Astrocyte (in vitro differentiated cells and primary cell): Measurements from ENCODE around the gene CSGALNACT2. TPM values are rescaled to one million over a fixed set of nuclear protein-coding genes. Genes with fewer than 3 reads are reported as not detected.

Experiments
- DNase-seq: peaks from one replicate; pipeline ENCODE4 v3.0.0-alpha.2; 2010; ENCODE audit warnings: low read depth
- FAIRE-seq: peaks from 2 replicates; lab custom pipeline; 2011; peaks lifted over from hg19 to GRCh38; lab: Jason Lieb, UNC
- H2AFZ ChIP-seq: 2 replicates; pipeline ENCODE4 v1.6.0; 2012; ENCODE audit warnings: low read depth, low read length, inconsistent platforms
- H3K27ac ChIP-seq: 2 replicates; pipeline ENCODE4 v1.5.1; 2011; ENCODE audit warnings: low read depth, low read length, inconsistent platforms
- H3K27me3 ChIP-seq: 2 replicates; pipeline ENCODE4 v1.6.0; 2011; ENCODE audit warnings: low read length, inconsistent platforms; ENCODE audit not compliant: insufficient read depth
- H3K36me3 ChIP-seq: 2 replicates; pipeline ENCODE4 v1.5.1; 2011; ENCODE audit warnings: low read length, inconsistent platforms; ENCODE audit not compliant: insufficient read depth
- H3K4me1 ChIP-seq: 2 replicates; pipeline ENCODE4 v1.5.1; 2011; ENCODE audit warnings: low read length, inconsistent platforms; ENCODE audit not compliant: insufficient read depth
- H3K4me2 ChIP-seq: 2 replicates; pipeline ENCODE4 v1.6.0; 2012; ENCODE audit warnings: low read length, inconsistent platforms
- H3K4me3 ChIP-seq: 2 replicates; pipeline ENCODE4 v1.5.1; 2011; ENCODE audit warnings: low read depth, mild to moderate bottlenecking, low read length, inconsistent platforms; ENCODE audit not compliant: insufficient read depth
- H3K79me2 ChIP-seq: 2 replicates; pipeline ENCODE4 v1.6.0; 2012; ENCODE audit warnings: mild to moderate bottlenecking, low read length, inconsistent platforms; ENCODE audit not compliant: insufficient read depth
- H3K9ac ChIP-seq: 2 replicates; pipeline ENCODE4 v1.6.0; 2012; ENCODE audit warnings: mild to moderate bottlenecking, low read length, inconsistent platforms
- H3K9me3 ChIP-seq: 2 replicates; pipeline ENCODE4 v1.5.1; 2012; ENCODE audit warnings: low read depth, mild to moderate bottlenecking, low read length, inconsistent platforms; ENCODE audit not compliant: insufficient read depth
- H4K20me1 ChIP-seq: 2 replicates; pipeline ENCODE4 v1.6.0; 2012; ENCODE audit warnings: low read length, inconsistent platforms; ENCODE audit not compliant: insufficient read depth
- H3K27ac Mint-ChIP-seq: one replicate; pipeline ENCODE4 v1.8.0; 2021; ENCODE audit warnings: mild to moderate bottlenecking, mixed read lengths; ENCODE audit not compliant: unreplicated experiment
- H3K27me3 Mint-ChIP-seq: one replicate; pipeline ENCODE4 v1.8.0; 2021; ENCODE audit warnings: low read depth, mixed read lengths; ENCODE audit not compliant: unreplicated experiment
- H3K36me3 Mint-ChIP-seq: one replicate; pipeline ENCODE4 v1.8.0; 2021; ENCODE audit warnings: low read depth, mixed read lengths; ENCODE audit not compliant: unreplicated experiment
- H3K4me1 Mint-ChIP-seq: one replicate; pipeline ENCODE4 v1.8.0; 2021; ENCODE audit warnings: low read depth, mixed read lengths; ENCODE audit not compliant: unreplicated experiment
- H3K4me3 Mint-ChIP-seq: one replicate; pipeline ENCODE4 v1.8.0; 2021; ENCODE audit warnings: mild to moderate bottlenecking, moderate library complexity, mixed read lengths; ENCODE audit not compliant: unreplicated experiment
- H3K9me3 Mint-ChIP-seq: one replicate; pipeline ENCODE4 v1.8.0; 2021; ENCODE audit warnings: mild to moderate bottlenecking, mixed read lengths; ENCODE audit not compliant: unreplicated experiment
- EZH2 ChIP-seq: IDR thresholded peaks from 2 replicates; pipeline ENCODE4 v1.6.1; 2012; ENCODE audit warnings: mild to moderate bottlenecking, low read length, inconsistent platforms; ENCODE audit not compliant: insufficient read depth
- total RNA-seq: library from RNA; stranded (reverse); gene quantifications from 2 replicates; pipeline ENCODE4 v1.2.1, GENCODE V29; 2021
- TF ChIP-seq, protein P1 (sequence below): IDR thresholded peaks from 2 replicates; pipeline ENCODE4 v1.5.1; 2011; ENCODE audit warnings: low read depth, mild to moderate bottlenecking, inconsistent platforms, low read length, moderate library complexity; ENCODE audit not compliant: insufficient read depth

CSGALNACT2 gene
- total RNA-seq, 1 donor from 2014 or later: 28.5 TPM

GRCh38 chr10:43131906-43132305 is 6.3 kb upstream of the CSGALNACT2 start:
- peaks cover 10% of the 10 kb centered on the region for H3K4me1 ChIP-seq
- H3K4me1 Mint-ChIP-seq: peaks cover 52% of the 10 kb centered on the region
- H3K27ac ChIP-seq: no peak overlapping the region
- H3K9me3 ChIP-seq: no peaks in the 10 kb centered on the region
- no peaks in the 10 kb centered on the region for H3K36me3 ChIP-seq
- no peak for DNase-seq
- no peak overlapping the region for H3K9ac ChIP-seq
- H3K27me3 Mint-ChIP-seq: no peaks in the 10 kb centered on the region
- H3K36me3 Mint-ChIP-seq: peaks cover 4% of the 10 kb centered on the region
- H4K20me1 ChIP-seq: no peaks in the 10 kb centered on the region
- H3K4me3 Mint-ChIP-seq: peak overlapping the region; percentile 61
- no peak for TF ChIP-seq EZH2
- TF ChIP-seq, protein P1, sequence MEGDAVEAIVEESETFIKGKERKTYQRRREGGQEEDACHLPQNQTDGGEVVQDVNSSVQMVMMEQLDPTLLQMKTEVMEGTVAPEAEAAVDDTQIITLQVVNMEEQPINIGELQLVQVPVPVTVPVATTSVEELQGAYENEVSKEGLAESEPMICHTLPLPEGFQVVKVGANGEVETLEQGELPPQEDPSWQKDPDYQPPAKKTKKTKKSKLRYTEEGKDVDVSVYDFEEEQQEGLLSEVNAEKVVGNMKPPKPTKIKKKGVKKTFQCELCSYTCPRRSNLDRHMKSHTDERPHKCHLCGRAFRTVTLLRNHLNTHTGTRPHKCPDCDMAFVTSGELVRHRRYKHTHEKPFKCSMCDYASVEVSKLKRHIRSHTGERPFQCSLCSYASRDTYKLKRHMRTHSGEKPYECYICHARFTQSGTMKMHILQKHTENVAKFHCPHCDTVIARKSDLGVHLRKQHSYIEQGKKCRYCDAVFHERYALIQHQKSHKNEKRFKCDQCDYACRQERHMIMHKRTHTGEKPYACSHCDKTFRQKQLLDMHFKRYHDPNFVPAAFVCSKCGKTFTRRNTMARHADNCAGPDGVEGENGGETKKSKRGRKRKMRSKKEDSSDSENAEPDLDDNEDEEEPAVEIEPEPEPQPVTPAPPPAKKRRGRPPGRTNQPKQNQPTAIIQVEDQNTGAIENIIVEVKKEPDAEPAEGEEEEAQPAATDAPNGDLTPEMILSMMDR: no peak
- no peak overlapping the region for H2AFZ ChIP-seq
- FAIRE-seq: no peak
- no peaks in the 10 kb centered on the region for H3K9me3 Mint-ChIP-seq
- H3K79me2 ChIP-seq: peaks cover 3% of the 10 kb centered on the region
- peaks cover 8% of the 10 kb centered on the region for H3K27me3 ChIP-seq
- H3K4me3 ChIP-seq: no peak overlapping the region
- no peak overlapping the region for H3K27ac Mint-ChIP-seq
- H3K4me2 ChIP-seq: no peak overlapping the region

GRCh38 chr10:43132867-43133787 is 5.1 kb upstream of the CSGALNACT2 start:
- no peak overlapping the region for H3K9ac ChIP-seq
- Mint-ChIP-seq H3K36me3 (peaks cover 5% of the 10 kb centered on the region), H3K27ac (no peak overlapping the region), H3K4me1 (peaks cover 43% of the 10 kb centered on the region), H3K27me3 (no peaks in the 10 kb centered on the region), H3K9me3 (no peaks in the 10 kb centered on the region), H3K4me3 (peak overlapping the region; percentile 41)
- H3K4me1 ChIP-seq: peaks cover 10% of the 10 kb centered on the region
- no peak overlapping the region for H2AFZ ChIP-seq
- H4K20me1 ChIP-seq: no peaks in the 10 kb centered on the region
- H3K27ac ChIP-seq: no peak overlapping the region
- peaks cover 9% of the 10 kb centered on the region for H3K79me2 ChIP-seq
- TF ChIP-seq, protein P1: no peak
- no peak for TF ChIP-seq EZH2
- no peak for DNase-seq
- no peak overlapping the region for H3K4me2 ChIP-seq
- H3K4me3 ChIP-seq: no peak overlapping the region
- no peaks in the 10 kb centered on the region for H3K9me3 ChIP-seq
- no peaks in the 10 kb centered on the region for H3K36me3 ChIP-seq
- no peak for FAIRE-seq
- peaks cover 8% of the 10 kb centered on the region for H3K27me3 ChIP-seq
